ENCODE measurements around the gene ADAMTS17. TPM values are rescaled to one million over a fixed set of nuclear protein-coding genes. Genes with fewer than 3 reads are reported as not detected.
A peak's percentile ranks its signal among the peaks of the same experiment; 100 is the strongest.

Gene ADAMTS17
- total RNA-seq, 1 donor from 2014 or later, result 0.06 TPM

- H3K4me3 ChIP-seq (ENCODE audit: low read depth, low read length), result peak overlapping the region; percentile 45
- no peak for DNase-seq (ENCODE audit: low read depth)
- no peak for TF ChIP-seq CTCF (conservative IDR thresholded peaks at IDR 0.05; ENCODE audit: low read depth, low read length)
Observed at GRCh38 chr15:100373120-100373896, 31.5 kb upstream of the ADAMTS17 start.

DNA sequence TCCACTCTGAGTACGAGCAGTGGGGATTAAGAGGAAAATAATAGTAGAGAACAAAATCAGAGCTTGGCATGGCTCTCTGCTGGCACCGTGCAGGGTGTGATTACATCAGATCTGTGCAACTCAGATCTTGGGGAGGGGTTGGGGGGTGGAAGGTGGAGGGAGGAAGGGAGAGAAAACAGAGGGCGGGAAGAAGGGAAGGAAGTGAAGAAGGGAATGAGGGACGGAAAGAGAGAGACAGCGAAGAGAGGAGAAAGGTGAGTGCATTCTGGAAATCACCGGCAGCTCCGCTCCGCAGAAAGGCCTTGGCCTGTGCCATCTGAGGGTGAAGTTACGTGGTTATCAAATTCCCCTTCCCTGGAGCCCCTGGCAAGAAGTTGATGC lies 31.0 kb upstream of the ADAMTS17 start:
- no peak for TF ChIP-seq CTCF (conservative IDR thresholded peaks at IDR 0.05; ENCODE audit: low read depth, low read length)
- H3K4me3 ChIP-seq (ENCODE audit: low read depth, low read length), result peak overlapping the region; percentile 45
- no peak for DNase-seq (ENCODE audit: low read depth)

- DNase-seq (ENCODE audit: low read depth), result no peak
- H3K4me3 ChIP-seq (ENCODE audit: low read depth, low read length), result no peak overlapping the region
- TF ChIP-seq CTCF (conservative IDR thresholded peaks at IDR 0.05; ENCODE audit: low read depth, low read length), result no peak
Observed at GRCh38 chr15:100355342-100355741, 13.6 kb upstream of the ADAMTS17 start.

- TF ChIP-seq CTCF (conservative IDR thresholded peaks at IDR 0.05; ENCODE audit: low read depth, low read length), result no peak
- DNase-seq (ENCODE audit: low read depth), result no peak
- no peak overlapping the region for H3K4me3 ChIP-seq (ENCODE audit: low read depth, low read length)
Observed at GRCh38 chr15:100353449-100353848, 11.7 kb upstream of the ADAMTS17 start.

GRCh38 chr15:100350434-100351226 lies 8.9 kb upstream of the ADAMTS17 start:
- TF ChIP-seq CTCF (conservative IDR thresholded peaks at IDR 0.05; ENCODE audit: low read depth, low read length), result no peak
- H3K4me3 ChIP-seq (ENCODE audit: low read depth, low read length), result no peak overlapping the region
- DNase-seq (ENCODE audit: low read depth), result no peak

DNA sequence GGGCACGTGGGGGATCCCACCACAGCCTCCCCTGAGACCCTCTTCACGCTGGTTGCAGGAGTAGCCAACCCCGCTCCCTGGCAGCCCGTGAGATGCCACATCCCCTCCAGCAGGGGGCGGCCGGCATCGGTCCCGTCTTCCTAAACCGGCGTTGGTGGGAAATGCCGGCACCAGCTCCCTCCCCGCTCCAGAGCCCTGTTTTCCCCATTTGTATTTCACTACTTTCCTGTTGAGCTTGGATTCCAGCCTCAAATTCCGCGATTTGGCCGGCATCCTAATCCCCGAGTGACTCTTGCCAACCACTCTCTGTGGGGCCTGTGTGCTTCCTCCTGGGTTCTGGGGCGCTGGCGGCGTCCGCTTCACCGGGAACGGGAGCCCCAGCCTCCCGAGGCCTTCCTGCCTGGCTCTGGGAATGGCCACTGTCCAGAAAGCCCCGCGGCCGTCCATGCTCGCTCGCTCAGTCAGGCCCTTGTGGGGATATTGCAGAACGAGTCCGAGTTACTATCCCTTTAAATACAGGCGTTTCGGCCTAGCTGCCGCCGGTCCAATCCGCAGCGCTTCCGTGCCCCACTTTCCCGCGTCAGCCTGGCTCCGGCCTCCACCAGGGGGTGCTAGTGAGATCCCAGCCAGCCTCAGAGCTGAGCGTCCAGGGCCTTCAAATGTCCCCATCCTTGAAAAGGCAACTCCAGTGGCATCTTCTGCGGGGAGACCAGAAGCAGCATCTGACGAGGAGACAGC lies 8.1 kb upstream of the ADAMTS17 start:
- TF ChIP-seq CTCF (conservative IDR thresholded peaks at IDR 0.05; ENCODE audit: low read depth, low read length), result peak; percentile 95
- DNase-seq (ENCODE audit: low read depth), result no peak
- H3K4me3 ChIP-seq (ENCODE audit: low read depth, low read length), result peak overlapping the region; percentile 98
